Lower lobe of right lung (tissue), 2 donors: Measurements from ENCODE around the gene C6orf136. TPM values are rescaled to one million over a fixed set of nuclear protein-coding genes. Genes with fewer than 3 reads are reported as not detected.
"Not testable (repeated sequence)": the region's sequence is repeated elsewhere in the genome, so short reads cannot be mapped to it uniquely, and the experiment has no call there.

Experiments
- ATAC-seq, 2 donors: fragments of 200-7000 bp; cut with Tn5 transposase; one replicate each; pipeline ENCODE4 v1.9.1; 2020 to 2022; ENCODE audit warnings: mild to moderate bottlenecking in 2 of 2, moderate library complexity in 2 of 2
- DNase-seq: peaks from one replicate; pipeline ENCODE4 v3.0.0-alpha.2; 2020
- H3K27ac ChIP-seq: fragments of 200-600 bp; one replicate; pipeline ENCODE4 v1.8.0; 2022
- H3K27me3 ChIP-seq: fragments of 200-600 bp; one replicate; pipeline ENCODE4 v1.8.0; 2022; ENCODE audit warnings: low read depth
- H3K36me3 ChIP-seq: fragments of 200-600 bp; one replicate; pipeline ENCODE4 v1.8.0; 2022; ENCODE audit warnings: mild to moderate bottlenecking
- H3K4me1 ChIP-seq: fragments of 200-600 bp; one replicate; pipeline ENCODE4 v1.8.0; 2022
- H3K4me3 ChIP-seq: fragments of 200-600 bp; one replicate; pipeline ENCODE4 v1.8.0; 2022; ENCODE audit warnings: mild to moderate bottlenecking
- H3K9me3 ChIP-seq: fragments of 200-600 bp; one replicate; pipeline ENCODE4 v1.8.0; 2022
- CTCF ChIP-seq: fragments of 200-600 bp; IDR thresholded peaks from one replicate; pipeline ENCODE4 v1.8.0; 2022; ENCODE audit warnings: antibody characterized with exemption, mild to moderate bottlenecking
- intact Hi-C: fragments of 100-400 bp; cut with DNase I; formaldehyde crosslinking; loops from one replicate; pipeline ENCODE4 v1.11.0; 2022
- long read RNA-seq: library from polyadenylated mRNA; unstranded; transcript quantifications from one replicate; pipeline ENCODE4 v2.0.0, GENCODE V29; 2021
- total RNA-seq: library from RNA; stranded (reverse); fragmentation: NEBNext Ultra II Directional; extraction: Animal tissue kit (Norgen Biotek cat#: 25700); gene quantifications from one replicate; pipeline ENCODE4 v1.2.1, GENCODE V29; 2021
- donor health status: DM: no; HTN: yes; CAD: no; lungs with severe emphysema.

Gene C6orf136
- total RNA-seq: 19.9 TPM
- long read RNA-seq, partial matches to known transcripts: 6 of 9 reads
- long read RNA-seq, other reads (novel, unspliced or antisense): 2 of 9 reads

GRCh38 chr6:30646450-30647241 lies at the start of gene C6orf136:
Gene C6orf136 (plus strand): TSS chr6:30647133. CDS start chr6:30647232, 99 bp downstream.
- H3K4me3 ChIP-seq: peak within 1 kb of the TSS; percentile 95
- H3K9me3 ChIP-seq: no peaks in the 10 kb centered on the region
- H3K27me3 ChIP-seq: no peaks in the 10 kb centered on the region
- intact Hi-C loops: no loop called here
- ATAC-seq: peak; percentile 95 to 96
- peak within 1 kb of the TSS; percentile 89 for H3K27ac ChIP-seq
- TF ChIP-seq CTCF: no peak
- peaks cover 16% of the 10 kb centered on the region for H3K4me1 ChIP-seq
- H3K36me3 ChIP-seq: peaks cover 34% of the 10 kb centered on the region
- peak; percentile 97 for DNase-seq

GRCh38 chr6:30597315-30598144 lies 49.4 kb upstream of the C6orf136 start:
- DNase-seq (peak; percentile 68), ATAC-seq (peak; percentile 82 to 89)
- TF ChIP-seq CTCF: peak; percentile 87
- H3K27me3 ChIP-seq, H3K9me3 ChIP-seq, H3K4me1 ChIP-seq, H3K27ac ChIP-seq, H3K4me3 ChIP-seq, intact Hi-C loops: not testable (repeated sequence)
- peaks cover 55% of the 10 kb centered on the region for H3K36me3 ChIP-seq

- intact Hi-C loops: no loop called here
Measured at GRCh38 chr6:30598912-30599624, 47.9 kb upstream of the C6orf136 start.

GRCh38 chr6:30599625-30600324 lies 47.2 kb upstream of the C6orf136 start:
- intact Hi-C loops: no loop called here

More at GRCh38 chr6:30598912-30599624, 47.9 kb upstream of the C6orf136 start:
- Histone ChIP-seq H3K36me3 (peaks cover 55% of the 10 kb centered on the region), H3K27me3 (no peaks in the 10 kb centered on the region), H3K9me3 (no peaks in the 10 kb centered on the region), H3K4me3 (no peak overlapping the region), H3K27ac (no peak overlapping the region), H3K4me1 (peaks cover 8% of the 10 kb centered on the region)
- TF ChIP-seq CTCF: no peak
- ATAC-seq (no peak), DNase-seq (no peak)

More at GRCh38 chr6:30599625-30600324, 47.2 kb upstream of the C6orf136 start:
- Histone ChIP-seq H3K4me3 (no peak overlapping the region), H3K9me3 (no peaks in the 10 kb centered on the region), H3K27ac (no peak overlapping the region), H3K4me1 (peaks cover 8% of the 10 kb centered on the region), H3K27me3 (no peaks in the 10 kb centered on the region), H3K36me3 (peaks cover 55% of the 10 kb centered on the region)
- no peak for DNase-seq
- ATAC-seq: no peak
- TF ChIP-seq CTCF: no peak
